H9 (cell line): ENCODE data around the gene CORO2B. TPM values are rescaled to one million over a fixed set of nuclear protein-coding genes. Genes with fewer than 3 reads are reported as not detected.

Source experiments
- DNase-seq: peaks from one replicate; pipeline ENCODE4 v3.0.0-alpha.2; 2017
- H2AFZ ChIP-seq: one replicate; pipeline ENCODE4 v1.6.1; 2013; ENCODE audit warnings: mild to moderate bottlenecking, low read length, control low read depth, moderate library complexity
- H2AK5ac ChIP-seq: 2 replicates; pipeline ENCODE4 v1.6.1; 2013; ENCODE audit warnings: low read length, control low read depth, mixed read lengths; ENCODE audit not compliant: insufficient read length
- H2BK120ac ChIP-seq: one replicate; pipeline ENCODE4 v1.6.1; 2013; ENCODE audit warnings: low read depth, mild to moderate bottlenecking, low read length, control low read depth, inconsistent platforms; ENCODE audit not compliant: poor library complexity, severe bottlenecking
- H2BK12ac ChIP-seq: 2 replicates; pipeline ENCODE4 v1.6.1; 2013; ENCODE audit warnings: low read length, control low read depth, mixed read lengths, low read depth; ENCODE audit not compliant: insufficient read length
- H2BK15ac ChIP-seq: 2 replicates; pipeline ENCODE4 v1.6.1; 2013; ENCODE audit warnings: low read depth, low read length, control low read depth
- H2BK20ac ChIP-seq: one replicate; pipeline ENCODE4 v1.6.1; 2013; ENCODE audit warnings: low read depth, mild to moderate bottlenecking, low read length, control low read depth, inconsistent platforms; ENCODE audit not compliant: poor library complexity, severe bottlenecking
- H2BK5ac ChIP-seq: 2 replicates; pipeline ENCODE4 v1.6.1; 2013; ENCODE audit warnings: low read length, control low read depth, mixed read lengths; ENCODE audit not compliant: insufficient read length
- H3K14ac ChIP-seq: 2 replicates; pipeline ENCODE4 v1.6.1; 2013; ENCODE audit warnings: low read length, control low read depth; ENCODE audit not compliant: insufficient read depth
- H3K18ac ChIP-seq: 2 replicates; pipeline ENCODE4 v1.6.1; 2013; ENCODE audit warnings: low read depth, mild to moderate bottlenecking, mixed read lengths, low read length, control low read depth; ENCODE audit not compliant: insufficient read length
- H3K23ac ChIP-seq: 2 replicates; pipeline ENCODE4 v1.6.1; 2013; ENCODE audit warnings: low read length, control low read depth, mixed read lengths, low read depth; ENCODE audit not compliant: insufficient read length
- H3K23me2 ChIP-seq: 2 replicates; pipeline ENCODE4 v1.6.1; 2013; ENCODE audit warnings: low read depth, mild to moderate bottlenecking, mixed read lengths, low read length, control low read depth; ENCODE audit not compliant: insufficient read length, poor library complexity, severe bottlenecking
- H3K27ac ChIP-seq: 2 replicates; pipeline ENCODE4 v1.5.1; 2013; ENCODE audit warnings: low read length, control low read depth, mixed read lengths, low read depth; ENCODE audit not compliant: insufficient read length
- H3K27me3 ChIP-seq: 2 replicates; pipeline ENCODE4 v1.6.1; 2013; ENCODE audit warnings: low read length, control low read depth, inconsistent platforms; ENCODE audit not compliant: insufficient read depth
- H3K4ac ChIP-seq: 2 replicates; pipeline ENCODE4 v1.6.1; 2013; ENCODE audit warnings: low read depth, mild to moderate bottlenecking, control low read depth, inconsistent platforms, low read length, moderate library complexity
- H3K4me1 ChIP-seq: 2 replicates; pipeline ENCODE4 v1.6.1; 2013; ENCODE audit warnings: low read length, control low read depth, inconsistent platforms; ENCODE audit not compliant: insufficient read depth
- H3K4me2 ChIP-seq: 2 replicates; pipeline ENCODE4 v1.6.1; 2013; ENCODE audit warnings: low read length, control low read depth, mixed read lengths; ENCODE audit not compliant: insufficient read length, insufficient read depth
- H3K56ac ChIP-seq: 2 replicates; pipeline ENCODE4 v1.6.1; 2013; ENCODE audit warnings: low read depth, mild to moderate bottlenecking, mixed read lengths, low read length, control low read depth; ENCODE audit not compliant: insufficient read length
- H3K79me1 ChIP-seq: 2 replicates; pipeline ENCODE4 v1.6.1; 2013; ENCODE audit warnings: low read depth, mild to moderate bottlenecking, moderate library complexity, low read length, control low read depth, inconsistent platforms; ENCODE audit not compliant: insufficient read depth, poor library complexity, severe bottlenecking
- H3K79me2 ChIP-seq: 2 replicates; pipeline ENCODE4 v1.6.1; 2013; ENCODE audit warnings: low read length, control low read depth, inconsistent platforms; ENCODE audit not compliant: insufficient read depth
- H3K9ac ChIP-seq: 2 replicates; pipeline ENCODE4 v1.6.1; 2013; ENCODE audit warnings: low read length, control low read depth, mixed read lengths; ENCODE audit not compliant: insufficient read length; ENCODE audit errors: extremely low read depth
- H3K9me3 ChIP-seq: one replicate; pipeline ENCODE4 v1.6.1; 2013; ENCODE audit warnings: low read depth, low read length, inconsistent platforms; ENCODE audit not compliant: control insufficient read depth
- H3T11ph ChIP-seq: one replicate; pipeline ENCODE4 v1.6.1; 2013; ENCODE audit warnings: mild to moderate bottlenecking, low read length, control low read depth, inconsistent platforms
- H4K20me1 ChIP-seq: one replicate; pipeline ENCODE4 v1.6.1; 2013; ENCODE audit not compliant: control insufficient read depth, insufficient read length, insufficient read depth
- H4K5ac ChIP-seq: 2 replicates; pipeline ENCODE4 v1.6.1; 2013; ENCODE audit warnings: low read depth, mild to moderate bottlenecking, mixed read lengths, low read length, control low read depth; ENCODE audit not compliant: insufficient read length
- H4K8ac ChIP-seq: replicated peaks from 2 replicates; pipeline ENCODE4 v1.6.1; 2013; ENCODE audit warnings: low read length, control low read depth, mixed read lengths, low read depth; ENCODE audit not compliant: insufficient read length
- H4K91ac ChIP-seq: 2 replicates; pipeline ENCODE4 v1.6.1; 2013; ENCODE audit warnings: low read depth, mild to moderate bottlenecking, moderate library complexity, mixed read lengths, low read length, control low read depth; ENCODE audit not compliant: insufficient read length
- H3K27ac Mint-ChIP-seq, 3 experiments: 2 replicates in 2 of 3; 3 replicates in 1 of 3; pipeline ENCODE4 v1.8.0; 2020 to 2021; ENCODE audit warnings: mixed read lengths in 3 of 3, mild to moderate bottlenecking in 1 of 3, moderate library complexity in 1 of 3
- H3K27me3 Mint-ChIP-seq: 2 replicates; pipeline ENCODE4 v1.8.0; 2021; ENCODE audit warnings: low read depth, mild to moderate bottlenecking, moderate library complexity, mixed read lengths
- H3K36me3 Mint-ChIP-seq, 3 experiments: 2 replicates in 2 of 3; 3 replicates in 1 of 3; pipeline ENCODE4 v1.8.0; 2020 to 2021; ENCODE audit warnings: low read depth in 3 of 3, mixed read lengths in 3 of 3; ENCODE audit not compliant: insufficient read depth in 1 of 3
- H3K4me1 Mint-ChIP-seq, 2 experiments: 2 replicates each; pipeline ENCODE4 v1.8.0; 2020; ENCODE audit warnings: mixed read lengths in 2 of 2
- H3K4me3 Mint-ChIP-seq, 2 experiments: 2 replicates in 1 of 2; 3 replicates in 1 of 2; pipeline ENCODE4 v1.8.0; 2020 to 2021; ENCODE audit warnings: mild to moderate bottlenecking in 2 of 2, mixed read lengths in 2 of 2, moderate library complexity in 1 of 2
- H3K9me3 Mint-ChIP-seq, 2 experiments: 2 replicates in 1 of 2; 3 replicates in 1 of 2; pipeline ENCODE4 v1.8.0; 2020; ENCODE audit warnings: mild to moderate bottlenecking in 2 of 2, mixed read lengths in 2 of 2, moderate library complexity in 1 of 2
- CTCF ChIP-seq: fragments of 200-600 bp; sonication (generic); conservative IDR thresholded peaks from 3 replicates; pipeline ENCODE4 v1.8.0; 2021; ENCODE audit warnings: antibody characterized with exemption, mild to moderate bottlenecking
- WGBS: extraction: QIAGEN DNeasy Blood & Tissue Kit; methylation state at CpG from one replicate; pipeline ENCODE4 v1.1.7; 2013; ENCODE audit warnings: missing lambda C conversion rate, low lambda C conversion rate, mixed read lengths; ENCODE audit not compliant: insufficient read length; ENCODE audit errors: extremely low coverage; 5-methylcytosine and 5-hydroxymethylcytosine counted together
- total RNA-seq: library from RNA; stranded (reverse); gene quantifications from 2 replicates; pipeline ENCODE4 v1.2.1, GENCODE V29; 2021

Gene CORO2B
- total RNA-seq, 1 experiment from 2014 or later, result 3.1 TPM

- peak overlapping the region; percentile 20 to 98 (median 49); a peak in 5 of 7 replicates for H3K27ac Mint-ChIP-seq
- WGBS, result no CpG with 5 or more reads among the region's 7 CpGs
These were observed 20.8 kb downstream of the CORO2B start for GRCh38 chr15:68599560-68600071.

More at GRCh38 chr15:68599560-68600071, 20.8 kb downstream of the CORO2B start:
- Histone ChIP-seq H4K91ac (no peak overlapping the region), H4K5ac (no peak overlapping the region), H2BK5ac (no peak overlapping the region), H3K79me1 (no peaks in the 10 kb centered on the region), H2BK15ac (no peak overlapping the region), H2AK5ac (no peak overlapping the region), H3K79me2 (no peaks in the 10 kb centered on the region; the same call in 1 of the 2 replicates), H3K27ac (no peak overlapping the region), H3K18ac (peak overlapping the region; percentile 85), H3K23ac (no peak overlapping the region), H3K4me1 (peaks cover 14% of the 10 kb centered on the region), H3K27me3 (no peaks in the 10 kb centered on the region), H3K4me2 (peak overlapping the region; percentile 31), H4K20me1 (no peaks in the 10 kb centered on the region), H3K9ac (no peak overlapping the region), H3T11ph (no peak overlapping the region), H3K9me3 (no peaks in the 10 kb centered on the region), H3K56ac (no peak overlapping the region), H2BK20ac (no peak overlapping the region), H4K8ac (no peak overlapping the region), H2AFZ (no peak overlapping the region), H3K14ac (peak overlapping the region; percentile 20; the same call in 1 of the 2 replicates), H3K23me2 (peaks cover 2% of the 10 kb centered on the region), H3K4ac (no peak overlapping the region), H2BK12ac (no peak overlapping the region), H2BK120ac (peak overlapping the region; percentile 15)
- Mint-ChIP-seq H3K36me3 (no peaks in the 10 kb centered on the region), H3K9me3 (no peaks in the 10 kb centered on the region; a peak in 1 of 5 replicates), H3K27me3 (peaks cover 35% of the 10 kb centered on the region), H3K4me1 (peaks cover 66 to 77% of the 10 kb centered on the region in 2 experiments), H3K4me3 (peak overlapping the region; percentile 40 to 47; a peak in 3 of 5 replicates)
- no peak for TF ChIP-seq CTCF
- peak; percentile 89 for DNase-seq
